Measurements from ENCODE around the gene ZFAND2B. TPM values are rescaled to one million over a fixed set of nuclear protein-coding genes. Genes with fewer than 3 reads are reported as not detected.

The ZFAND2B gene
- total and polyA plus RNA-seq, 2 experiments from 2014 or later: 16.3 to 30.0 TPM

- Histone ChIP-seq H2AFZ (no peak overlapping the region), H3F3A (replicated peaks; ENCODE audit: low read depth) (peaks cover 23% of the 10 kb centered on the region), H3K36me3 (ENCODE audit: insufficient read depth) (no peaks in the 10 kb centered on the region), H3K4me2 (no peak overlapping the region; the same call in 1 of the 2 replicates), H3K27me3 (ENCODE audit: insufficient read depth) (no peaks in the 10 kb centered on the region), H3K79me2 (replicated peaks; ENCODE audit: insufficient read depth) (peaks cover 7% of the 10 kb centered on the region), H3K9me2 (ENCODE audit: insufficient read depth) (no peaks in the 10 kb centered on the region), H3K4me1 (ENCODE audit: insufficient read depth) (peaks cover 13% of the 10 kb centered on the region), H3K27ac (ENCODE audit: low read depth) (no peak overlapping the region), H3K4me3 (no peak overlapping the region), H4K20me1 (replicated peaks; ENCODE audit: insufficient read depth) (no peaks in the 10 kb centered on the region; the same call in 1 of the 2 replicates)
- Mint-ChIP-seq H3K36me3 (ENCODE audit: low read depth) (peaks cover 30% of the 10 kb centered on the region), H3K4me3 (peak overlapping the region; percentile 94; the same call in 1 of the 3 replicates), H3K27me3 (ENCODE audit: insufficient read depth, low read depth, poor library complexity) (peaks cover 10% of the 10 kb centered on the region), H3K27ac (no peak overlapping the region), H3K4me1 (peaks cover 13% of the 10 kb centered on the region; the same call in 2 of the 3 replicates), H3K9me3 (no peaks in the 10 kb centered on the region; the same call in 2 of the 3 replicates)
- TF ChIP-seq POLR2AphosphoS5 (IDR thresholded peaks at IDR 0.05; ENCODE audit: low read depth): no peak
- TF ChIP-seq ZNF462 (CRISPR knock-in tag; IDR thresholded peaks at IDR 0.05): no peak
- TF ChIP-seq ZNF331 (CRISPR knock-in tag; IDR thresholded peaks at IDR 0.05; ENCODE audit: low read depth): no peak
- no peak for TF ChIP-seq NANOG (IDR thresholded peaks at IDR 0.05; ENCODE audit: borderline replicate concordance)
- no peak for TF ChIP-seq CTCF (conservative IDR thresholded peaks at IDR 0.05; ENCODE audit: low read depth in 2 of 2)
- TF ChIP-seq STAT1 (IDR thresholded peaks at IDR 0.05; ENCODE audit: unreplicated experiment): no peak
- TF ChIP-seq ZNF114 (CRISPR knock-in tag; IDR thresholded peaks at IDR 0.05): no peak
- TF ChIP-seq REST (IDR thresholded peaks at IDR 0.05; ENCODE audit: unreplicated experiment): no peak
- DNase-seq (ENCODE audit: low spot score) (no peak), ATAC-seq (no peak)
These were observed 26.7 kb upstream of the ZFAND2B start for GRCh38 chr2:219179601-219180465.

All from GM23338 (cell line).